B cell (primary cell): ENCODE data around the gene BMPR1A. TPM values are rescaled to one million over a fixed set of nuclear protein-coding genes. Genes with fewer than 3 reads are reported as not detected.

ENCODE experiments used
- ATAC-seq: fragments of 200-7000 bp; cut with Tn5 transposase; one replicate; pipeline ENCODE4 v1.10.0; 2021; ENCODE audit warnings: low read depth, mild to moderate bottlenecking, moderate number of reproducible peaks, moderate library complexity
- CTCF ChIA-PET: fragments of 350-600 bp; sonication (Branson Sonifier 250); formaldehyde crosslinking; loops from one replicate; lab custom pipeline; 2021; ENCODE audit warnings: antibody characterized with exemption, inconsistent platforms; lab: Charles Lee
- POLR2A ChIA-PET: fragments of 350-600 bp; sonication (Branson Sonifier 250); formaldehyde crosslinking; loops from one replicate; lab custom pipeline; 2021; ENCODE audit warnings: antibody characterized with exemption; lab: Charles Lee
- DNase-seq: peaks from one replicate; pipeline ENCODE4 v3.0.0; 2013
- H2AFZ ChIP-seq: 2 replicates; pipeline ENCODE4 v1.6.1; 2012; ENCODE audit warnings: mild to moderate bottlenecking, low read depth, low read length; ENCODE audit not compliant: insufficient read depth, poor library complexity, severe bottlenecking
- H3K27ac ChIP-seq, 2 donors: 1 replicate in 1 of 2; 2 replicates in 1 of 2; pipeline ENCODE4 v1.5.1; 2012 to 2013; ENCODE audit warnings: low read length in 2 of 2, mild to moderate bottlenecking in 2 of 2, moderate library complexity in 1 of 2
- H3K27me3 ChIP-seq, 4 experiments: fragments of 200-600 bp in 1 of 4; sonication (generic) in 1 of 4; replicated peaks in 1 of 4; 1 replicate in 2 of 4; 2 replicates in 2 of 4; pipeline versions ENCODE4 v1.6.1 to v1.7.0; 2013 to 2016; ENCODE audit warnings: low read length in 3 of 4, mild to moderate bottlenecking in 2 of 4, mixed read lengths in 1 of 4, moderate library complexity in 1 of 4; ENCODE audit not compliant: insufficient read depth in 4 of 4, control insufficient read depth in 3 of 4; ENCODE audit errors: control extremely low read depth in 1 of 4
- H3K36me3 ChIP-seq, 2 experiments: replicated peaks in 1 of 2; 1 replicate in 1 of 2; 2 replicates in 1 of 2; pipeline versions ENCODE4 v1.6.1 to v1.7.1; 2013; ENCODE audit warnings: low read length in 1 of 2; ENCODE audit not compliant: insufficient read depth in 2 of 2, control insufficient read depth in 1 of 2; ENCODE audit errors: control extremely low read depth in 1 of 2, extremely low read depth in 1 of 2
- H3K4me1 ChIP-seq, 2 donors: fragments of 200-600 bp in 1 of 2; sonication (generic) in 1 of 2; 1 replicate in 1 of 2; 2 replicates in 1 of 2; pipeline versions ENCODE4 v1.5.1 to v1.6.1; 2013 to 2017; ENCODE audit warnings: low read length in 2 of 2; ENCODE audit not compliant: control insufficient read depth in 2 of 2, insufficient read depth in 2 of 2
- H3K4me2 ChIP-seq: replicated peaks from 2 replicates; pipeline ENCODE3; 2012; ENCODE audit warnings: mild to moderate bottlenecking, low read depth, low read length; ENCODE audit not compliant: poor library complexity, severe bottlenecking
- H3K4me3 ChIP-seq, 5 experiments: fragments of 200-600 bp in 1 of 5; sonication (generic) in 1 of 5; 1 replicate in 3 of 5; 2 replicates in 2 of 5; pipeline versions ENCODE4 v1.5.1 to v1.7.0; 2011 to 2016; ENCODE audit warnings: low read length in 4 of 5, mild to moderate bottlenecking in 4 of 5, low read depth in 2 of 5, control low read depth in 1 of 5, moderate library complexity in 1 of 5; ENCODE audit not compliant: insufficient read depth in 1 of 5; ENCODE audit errors: control extremely low read depth in 1 of 5, extremely low read depth in 1 of 5
- H3K79me2 ChIP-seq: fragments of 200-600 bp; sonication (generic); one replicate; pipeline ENCODE4 v1.6.0; 2016; ENCODE audit warnings: low read length; ENCODE audit not compliant: control insufficient read depth, insufficient read depth
- H3K9ac ChIP-seq: fragments of 200-600 bp; sonication (generic); 2 replicates; pipeline ENCODE4 v1.6.1; 2017; ENCODE audit warnings: mild to moderate bottlenecking, low read length, moderate library complexity
- H3K9me3 ChIP-seq, 3 donors: one replicate each; pipeline versions ENCODE4 v1.6.1 to v1.7.1; 2013; ENCODE audit warnings: low read length in 2 of 3; ENCODE audit not compliant: control insufficient read depth in 2 of 3, insufficient read depth in 1 of 3; ENCODE audit errors: control extremely low read depth in 1 of 3
- H4K20me1 ChIP-seq: 2 replicates; pipeline ENCODE4 v1.6.0; 2012; ENCODE audit warnings: mild to moderate bottlenecking, low read length; ENCODE audit not compliant: insufficient read depth, control insufficient read depth, poor library complexity, severe bottlenecking
- H3K27ac Mint-ChIP-seq: one replicate; pipeline ENCODE4 v1.8.0; 2021; ENCODE audit warnings: mixed read lengths
- H3K27me3 Mint-ChIP-seq: one replicate; pipeline ENCODE4 v1.8.0; 2021; ENCODE audit warnings: mixed read lengths
- H3K4me1 Mint-ChIP-seq: one replicate; pipeline ENCODE4 v1.8.0; 2021; ENCODE audit warnings: mixed read lengths
- H3K4me3 Mint-ChIP-seq: one replicate; pipeline ENCODE4 v1.8.0; 2021; ENCODE audit warnings: mixed read lengths
- H3K9me3 Mint-ChIP-seq: one replicate; pipeline ENCODE4 v1.8.0; 2022; ENCODE audit warnings: mixed read lengths; ENCODE audit not compliant: insufficient read depth
- CTCF ChIP-seq: fragments of 200-600 bp; IDR thresholded peaks from one replicate; pipeline ENCODE4 v1.8.0; 2022; ENCODE audit warnings: antibody characterized with exemption, mild to moderate bottlenecking
- EZH2 ChIP-seq: IDR thresholded peaks from 2 replicates; pipeline ENCODE4 v1.6.1; 2012; ENCODE audit warnings: borderline replicate concordance, low read depth, mild to moderate bottlenecking, moderate library complexity, low read length; ENCODE audit not compliant: insufficient read depth, poor library complexity, severe bottlenecking
- WGBS: methylation state at CpG from one replicate; pipeline ENCODE4 v1.1.5; 2013; ENCODE audit warnings: missing lambda C conversion rate; ENCODE audit not compliant: insufficient coverage; 5-methylcytosine and 5-hydroxymethylcytosine counted together
- intact Hi-C: fragments of 100-400 bp; cut with micrococcal nuclease; formaldehyde crosslinking; loops from one replicate; pipeline ENCODE4 v1.10.0; 2022
- polyA plus RNA-seq: library from polyadenylated mRNA; depleted of rRNA; stranded (reverse); fragments of >200 nt; gene quantifications from 2 replicates; pipeline ENCODE4 v1.2.3, GENCODE V29; 2012
- total RNA-seq, 2 donors: library from RNA; stranded (reverse); fragments of 120-200 nt in 1 of 2; gene quantifications; 1 replicate in 1 of 2; 2 replicates in 1 of 2; pipeline versions ENCODE4 v1.2.3 to v1.2.4, GENCODE V29; 2013 to 2022

BMPR1A gene
- total and polyA plus RNA-seq, 2 donors (not counting 1 experiment from before 2014, with no cell fraction given) = 1.9 to 15.1 TPM

GRCh38 chr10:86817246-86817645, 60.8 kb downstream of the BMPR1A start:
- intact Hi-C loops = no loop called here
- H3K4me1 Mint-ChIP-seq = no peaks in the 10 kb centered on the region
- no peak for ATAC-seq
- H3K4me3 Mint-ChIP-seq = no peak overlapping the region
- H3K27me3 ChIP-seq = no peaks in the 10 kb centered on the region
- no CpG with 5 or more reads among the region's 2 CpGs for WGBS
- no peak for TF ChIP-seq EZH2
- TF ChIP-seq CTCF = no peak
- H3K4me3 ChIP-seq = no peak overlapping the region
- no peak overlapping the region for H3K27ac Mint-ChIP-seq
- H3K27me3 Mint-ChIP-seq = no peaks in the 10 kb centered on the region
- DNase-seq = no peak
- no peak overlapping the region for H2AFZ ChIP-seq
- no peaks in the 10 kb centered on the region for H3K4me1 ChIP-seq
- no peaks in the 10 kb centered on the region for H3K79me2 ChIP-seq
- no peak overlapping the region for H3K4me2 ChIP-seq
- no peak overlapping the region for H3K27ac ChIP-seq
- H3K9me3 Mint-ChIP-seq = no peaks in the 10 kb centered on the region
- no peaks in the 10 kb centered on the region for H4K20me1 ChIP-seq
- H3K9ac ChIP-seq = no peak overlapping the region
- no peaks in the 10 kb centered on the region for H3K36me3 ChIP-seq
- no peaks in the 10 kb centered on the region for H3K9me3 ChIP-seq
- ChIA-PET CTCF (no interaction called here), POLR2A (no interaction called here)

GRCh38 chr10:86819567-86819966, 63.1 kb downstream of the BMPR1A start:
- WGBS = 100% methylated on average over 1 of the region's 6 CpGs

More at GRCh38 chr10:86819567-86819966, 63.1 kb downstream of the BMPR1A start:
- Histone ChIP-seq H3K4me2 (no peak overlapping the region), H3K4me3 (no peak overlapping the region), H3K4me1 (no peaks in the 10 kb centered on the region), H2AFZ (no peak overlapping the region), H3K9ac (no peak overlapping the region), H4K20me1 (no peaks in the 10 kb centered on the region), H3K27me3 (no peaks in the 10 kb centered on the region), H3K36me3 (no peaks in the 10 kb centered on the region), H3K27ac (no peak overlapping the region), H3K79me2 (no peaks in the 10 kb centered on the region), H3K9me3 (no peaks in the 10 kb centered on the region)
- intact Hi-C loops = no loop called here
- Mint-ChIP-seq H3K9me3 (no peaks in the 10 kb centered on the region), H3K27me3 (peaks cover 4% of the 10 kb centered on the region), H3K4me3 (no peak overlapping the region), H3K27ac (no peak overlapping the region), H3K4me1 (peaks cover 2% of the 10 kb centered on the region)
- ATAC-seq (no peak), DNase-seq (no peak)
- ChIA-PET CTCF (no interaction called here), POLR2A (no interaction called here)
- TF ChIP-seq EZH2 (no peak), CTCF (no peak)
